ENCODE measurements around the gene ADTRP. TPM values are rescaled to one million over a fixed set of nuclear protein-coding genes. Genes with fewer than 3 reads are reported as not detected.
A peak's percentile ranks its signal among the peaks of the same experiment; 100 is the strongest.

ADTRP gene
- total RNA-seq, 4 donors from 2014 or later, result 9.1 to 40.4 (median 21.8) TPM

DNA sequence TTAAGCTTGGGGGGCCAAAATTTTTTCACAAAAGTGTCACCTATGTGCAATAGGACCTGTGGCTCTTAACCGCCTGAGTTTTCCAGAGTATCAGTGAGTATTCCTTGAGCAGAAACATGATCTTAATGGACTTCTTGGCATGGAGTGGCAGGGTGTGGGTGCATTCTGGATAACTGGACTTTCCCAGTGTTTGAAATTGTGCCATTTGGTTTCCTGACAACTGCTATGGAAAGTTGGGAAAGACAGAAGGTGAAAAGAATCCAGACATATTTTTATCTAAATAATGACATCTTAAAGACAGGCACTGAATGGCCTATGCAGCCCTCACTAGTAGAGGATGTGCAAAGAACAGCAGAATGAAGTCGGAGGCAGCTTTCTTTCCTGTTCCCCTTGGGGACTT, 34.3 kb upstream of the ADTRP start:
- 46 to 55% methylated on average over 2 of the region's 2 CpGs for WGBS, 2 donors
- intact Hi-C loops (cut with DNase I; ENCODE audit: low total_unique reads), result no loop called here
- no peak for DNase-seq (ENCODE audit: low spot score in 2 of 2)
- H3K4me3 ChIP-seq (ENCODE audit: low read depth, poor library complexity, severe bottlenecking), result no peak overlapping the region
- TF ChIP-seq POLR2A (IDR thresholded peaks at IDR 0.05), result no peak
- TF ChIP-seq, protein P1, sequence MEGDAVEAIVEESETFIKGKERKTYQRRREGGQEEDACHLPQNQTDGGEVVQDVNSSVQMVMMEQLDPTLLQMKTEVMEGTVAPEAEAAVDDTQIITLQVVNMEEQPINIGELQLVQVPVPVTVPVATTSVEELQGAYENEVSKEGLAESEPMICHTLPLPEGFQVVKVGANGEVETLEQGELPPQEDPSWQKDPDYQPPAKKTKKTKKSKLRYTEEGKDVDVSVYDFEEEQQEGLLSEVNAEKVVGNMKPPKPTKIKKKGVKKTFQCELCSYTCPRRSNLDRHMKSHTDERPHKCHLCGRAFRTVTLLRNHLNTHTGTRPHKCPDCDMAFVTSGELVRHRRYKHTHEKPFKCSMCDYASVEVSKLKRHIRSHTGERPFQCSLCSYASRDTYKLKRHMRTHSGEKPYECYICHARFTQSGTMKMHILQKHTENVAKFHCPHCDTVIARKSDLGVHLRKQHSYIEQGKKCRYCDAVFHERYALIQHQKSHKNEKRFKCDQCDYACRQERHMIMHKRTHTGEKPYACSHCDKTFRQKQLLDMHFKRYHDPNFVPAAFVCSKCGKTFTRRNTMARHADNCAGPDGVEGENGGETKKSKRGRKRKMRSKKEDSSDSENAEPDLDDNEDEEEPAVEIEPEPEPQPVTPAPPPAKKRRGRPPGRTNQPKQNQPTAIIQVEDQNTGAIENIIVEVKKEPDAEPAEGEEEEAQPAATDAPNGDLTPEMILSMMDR (IDR thresholded peaks at IDR 0.05), result no peak

DNA sequence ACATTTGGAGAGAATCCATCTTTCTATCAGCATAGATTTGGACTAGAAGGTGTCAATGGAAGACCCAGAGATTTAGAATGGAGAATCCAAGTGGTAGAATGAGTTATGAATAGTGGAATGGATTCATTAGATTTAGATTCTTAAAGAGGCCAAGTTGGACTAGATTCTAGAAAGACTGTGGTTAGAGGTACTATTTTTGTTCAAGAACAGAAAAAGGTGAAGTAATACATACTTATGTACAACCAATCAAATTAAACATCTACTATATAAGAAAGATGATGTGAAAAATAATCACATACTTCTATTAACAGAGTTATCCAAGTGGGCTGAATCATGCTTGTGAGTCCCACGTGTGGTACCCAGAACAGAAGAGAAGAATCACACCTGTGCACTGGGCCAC, 33.8 kb upstream of the ADTRP start:
- H3K4me3 ChIP-seq (ENCODE audit: low read depth, poor library complexity, severe bottlenecking), result no peak overlapping the region
- TF ChIP-seq POLR2A (IDR thresholded peaks at IDR 0.05), result no peak
- TF ChIP-seq, protein P1 (IDR thresholded peaks at IDR 0.05), result no peak
- intact Hi-C loops (cut with DNase I; ENCODE audit: low total_unique reads), result no loop called here
- WGBS, 2 donors, result 59 to 88% methylated on average over 1 of the region's 1 CpG
- no peak for DNase-seq (ENCODE audit: low spot score in 2 of 2)

DNA sequence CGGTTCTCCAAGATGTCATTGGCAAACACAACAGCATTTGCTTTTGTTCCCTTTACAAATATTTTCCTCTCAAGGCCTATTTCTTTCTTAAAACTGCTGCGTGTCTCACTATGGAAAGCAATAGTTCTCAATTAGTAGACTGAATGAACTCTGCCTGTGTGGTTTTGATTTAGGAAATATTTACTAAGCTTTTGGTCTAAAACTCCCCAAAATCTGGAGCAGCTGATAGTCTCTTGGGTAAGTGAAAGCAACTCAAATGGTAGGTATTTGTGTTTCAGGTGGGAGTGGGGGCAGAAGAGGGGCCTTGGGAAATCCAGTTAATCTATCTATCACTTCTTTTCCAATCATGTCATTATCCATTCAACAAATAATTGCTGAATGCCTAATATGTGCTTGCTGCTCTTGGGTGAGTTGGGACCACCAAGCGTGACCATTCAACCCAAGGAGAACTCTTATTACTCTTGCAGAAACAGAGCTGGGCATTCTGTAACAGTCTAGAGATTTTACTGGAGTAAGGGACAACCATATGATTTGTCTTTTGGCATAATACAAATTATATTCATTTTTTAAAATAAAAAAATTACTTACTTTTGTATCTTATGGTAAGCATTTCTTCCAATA, 33.2 kb upstream of the ADTRP start:
- DNase-seq (ENCODE audit: low spot score in 2 of 2), result no peak
- 65 to 67% methylated on average over 3 of the region's 3 CpGs for WGBS, 2 donors
- H3K4me3 ChIP-seq (ENCODE audit: low read depth, poor library complexity, severe bottlenecking), result no peak overlapping the region
- intact Hi-C loops (cut with DNase I; ENCODE audit: low total_unique reads), result no loop called here
- TF ChIP-seq POLR2A (IDR thresholded peaks at IDR 0.05), result no peak
- TF ChIP-seq, protein P1 (IDR thresholded peaks at IDR 0.05), result no peak

- intact Hi-C loops (cut with DNase I; ENCODE audit: low total_unique reads), result no loop called here
- 47 to 56% methylated on average over 12 of the region's 12 CpGs for WGBS, 2 donors
- DNase-seq (ENCODE audit: low spot score in 2 of 2), result no peak
Measured at GRCh38 chr6:11810854-11811643, 32.4 kb upstream of the ADTRP start.

GRCh38 chr6:11810039-11810541, 31.5 kb upstream of the ADTRP start:
- 0% methylated on average over 1 of the region's 1 CpG for WGBS, 2 donors
- H3K4me3 ChIP-seq (ENCODE audit: low read depth, poor library complexity, severe bottlenecking), result no peak overlapping the region
- TF ChIP-seq, protein P1 (IDR thresholded peaks at IDR 0.05), result no peak
- no peak for TF ChIP-seq POLR2A (IDR thresholded peaks at IDR 0.05)
- intact Hi-C loops (cut with DNase I; ENCODE audit: low total_unique reads), result no loop called here
- DNase-seq (ENCODE audit: low spot score in 2 of 2), result peak; percentile 68 to 94

More at GRCh38 chr6:11810854-11811643, 32.4 kb upstream of the ADTRP start:
- no peak for TF ChIP-seq POLR2A (IDR thresholded peaks at IDR 0.05)
- TF ChIP-seq, protein P1 (IDR thresholded peaks at IDR 0.05), result no peak
- H3K4me3 ChIP-seq (ENCODE audit: low read depth, poor library complexity, severe bottlenecking), result no peak overlapping the region

Measured in lower leg skin (tissue), 4 donors.